GM21529 (cell line): ENCODE measurements around the gene FBP1.
"Not testable (repeated sequence)": the region's sequence is repeated elsewhere in the genome, so short reads cannot be mapped to it uniquely, and the experiment has no call there.

ENCODE experiments used
- ATAC-seq: cut with Tn5 transposase; IDR thresholded peaks from one replicate; pipeline ENCODE4 v1.9.1; 2021; ENCODE audit not compliant: unreplicated experiment

The FBP1 gene

GRCh38 chr9:94586316-94586715, 53.0 kb downstream of the FBP1 start:
- ATAC-seq: no peak

GRCh38 chr9:94584555-94584954, 54.8 kb downstream of the FBP1 start:
- no peak for ATAC-seq

GRCh38 chr9:94581728-94582127, 57.6 kb downstream of the FBP1 start:
- no peak for ATAC-seq

GRCh38 chr9:94577571-94577970, 61.7 kb downstream of the FBP1 start:
- ATAC-seq: no peak

GRCh38 chr9:94577036-94577435, 62.3 kb downstream of the FBP1 start:
- ATAC-seq: no peak

- ATAC-seq: no peak
Measured at GRCh38 chr9:94576131-94576530, 63.2 kb downstream of the FBP1 start.

- no peak for ATAC-seq
Measured at GRCh38 chr9:94568972-94569712, 70.2 kb downstream of the FBP1 start.

GRCh38 chr9:94568250-94568889, 70.9 kb downstream of the FBP1 start:
- ATAC-seq: no peak

- no peak for ATAC-seq
Measured at GRCh38 chr9:94567271-94567670, 72.0 kb downstream of the FBP1 start.

- ATAC-seq: no peak
Measured at GRCh38 chr9:94566550-94566949, 72.8 kb downstream of the FBP1 start.

- not testable (repeated sequence) for ATAC-seq
Measured at GRCh38 chr9:94564279-94564678, 75.0 kb downstream of the FBP1 start.

- ATAC-seq: no peak
Measured at GRCh38 chr9:94563548-94563947, 75.8 kb downstream of the FBP1 start.

GRCh38 chr9:94560237-94560636, 79.1 kb downstream of the FBP1 start:
- no peak for ATAC-seq

- no peak for ATAC-seq
Measured at GRCh38 chr9:94557376-94557775, 81.9 kb downstream of the FBP1 start.

- no peak for ATAC-seq
Measured at GRCh38 chr9:94554439-94555331, 84.6 kb downstream of the FBP1 start, which contains the start of gene PCAT7. PCAT7 (plus strand) TSS chr9:94555083.

- ATAC-seq: no peak
Measured at GRCh38 chr9:94554078-94554438, 85.3 kb downstream of the FBP1 start.
